ENCODE data around the gene CREB3L1.

Gene CREB3L1

GRCh38 chr11:46333394-46333947 is 56.0 kb downstream of the CREB3L1 start:
- H3K27me3 ChIP-seq (ENCODE audit: control insufficient read depth, low read length), result peaks cover 70% of the 10 kb centered on the region
- TF ChIP-seq, protein P1, sequence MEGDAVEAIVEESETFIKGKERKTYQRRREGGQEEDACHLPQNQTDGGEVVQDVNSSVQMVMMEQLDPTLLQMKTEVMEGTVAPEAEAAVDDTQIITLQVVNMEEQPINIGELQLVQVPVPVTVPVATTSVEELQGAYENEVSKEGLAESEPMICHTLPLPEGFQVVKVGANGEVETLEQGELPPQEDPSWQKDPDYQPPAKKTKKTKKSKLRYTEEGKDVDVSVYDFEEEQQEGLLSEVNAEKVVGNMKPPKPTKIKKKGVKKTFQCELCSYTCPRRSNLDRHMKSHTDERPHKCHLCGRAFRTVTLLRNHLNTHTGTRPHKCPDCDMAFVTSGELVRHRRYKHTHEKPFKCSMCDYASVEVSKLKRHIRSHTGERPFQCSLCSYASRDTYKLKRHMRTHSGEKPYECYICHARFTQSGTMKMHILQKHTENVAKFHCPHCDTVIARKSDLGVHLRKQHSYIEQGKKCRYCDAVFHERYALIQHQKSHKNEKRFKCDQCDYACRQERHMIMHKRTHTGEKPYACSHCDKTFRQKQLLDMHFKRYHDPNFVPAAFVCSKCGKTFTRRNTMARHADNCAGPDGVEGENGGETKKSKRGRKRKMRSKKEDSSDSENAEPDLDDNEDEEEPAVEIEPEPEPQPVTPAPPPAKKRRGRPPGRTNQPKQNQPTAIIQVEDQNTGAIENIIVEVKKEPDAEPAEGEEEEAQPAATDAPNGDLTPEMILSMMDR (IDR thresholded peaks at IDR 0.05; ENCODE audit: low read depth, low read length, poor library complexity, severe bottlenecking), result no peak
- TF ChIP-seq EZH2phosphoT487 (IDR thresholded peaks at IDR 0.05; ENCODE audit: borderline replicate concordance, low read length), result peak; percentile 75; the same call in 1 of the 2 replicates
- peak overlapping the region; percentile 41 for H3K4me2 ChIP-seq (ENCODE audit: low read length)

GRCh38 chr11:46334211-46334610 is 56.7 kb downstream of the CREB3L1 start:
- H3K79me2 ChIP-seq (ENCODE audit: control insufficient read depth, low read length), result no peaks in the 10 kb centered on the region
- peaks cover 13% of the 10 kb centered on the region for H3K4me1 ChIP-seq (ENCODE audit: control insufficient read depth, low read length)
- TF ChIP-seq EZH2phosphoT487 (IDR thresholded peaks at IDR 0.05; ENCODE audit: borderline replicate concordance, low read length), result no peak
- TF ChIP-seq, protein P1 (IDR thresholded peaks at IDR 0.05; ENCODE audit: low read depth, low read length, poor library complexity, severe bottlenecking), result no peak
- H3K4me3 ChIP-seq (ENCODE audit: low read length), result no peak overlapping the region
- H3K4me2 ChIP-seq (ENCODE audit: low read length), result no peak overlapping the region
- H3K9me3 ChIP-seq (ENCODE audit: control insufficient read depth, insufficient read depth, low read length), result no peaks in the 10 kb centered on the region
- no peaks in the 10 kb centered on the region; the same call in 1 of the 2 replicates for H4K20me1 ChIP-seq (ENCODE audit: control insufficient read depth, insufficient read depth, low read depth, low read length)
- no peaks in the 10 kb centered on the region for H3K9me2 ChIP-seq (replicated peaks; ENCODE audit: control insufficient read depth, low read length)
- peaks cover 73% of the 10 kb centered on the region for H3K27me3 ChIP-seq (ENCODE audit: control insufficient read depth, low read length)
- no peaks in the 10 kb centered on the region for H3F3A ChIP-seq (ENCODE audit: control insufficient read depth, insufficient read depth)
- no peak overlapping the region for H3K27ac ChIP-seq (ENCODE audit: low read depth, low read length)
- H3K36me3 ChIP-seq (ENCODE audit: control insufficient read depth, low read length), result no peaks in the 10 kb centered on the region

More at GRCh38 chr11:46333394-46333947, 56.0 kb downstream of the CREB3L1 start:
- no peaks in the 10 kb centered on the region for H3K79me2 ChIP-seq (ENCODE audit: control insufficient read depth, low read length)
- H3K36me3 ChIP-seq (ENCODE audit: control insufficient read depth, low read length), result no peaks in the 10 kb centered on the region
- no peaks in the 10 kb centered on the region for H3K9me2 ChIP-seq (replicated peaks; ENCODE audit: control insufficient read depth, low read length)
- H3K27ac ChIP-seq (ENCODE audit: low read depth, low read length), result no peak overlapping the region
- H3K4me3 ChIP-seq (ENCODE audit: low read length), result peak overlapping the region; percentile 30; the same call in 1 of the 2 replicates
- H3F3A ChIP-seq (ENCODE audit: control insufficient read depth, insufficient read depth), result no peaks in the 10 kb centered on the region
- no peaks in the 10 kb centered on the region for H3K9me3 ChIP-seq (ENCODE audit: control insufficient read depth, insufficient read depth, low read length)
- no peaks in the 10 kb centered on the region; the same call in 1 of the 2 replicates for H4K20me1 ChIP-seq (ENCODE audit: control insufficient read depth, insufficient read depth, low read depth, low read length)
- H3K4me1 ChIP-seq (ENCODE audit: control insufficient read depth, low read length), result peaks cover 13% of the 10 kb centered on the region

DNA sequence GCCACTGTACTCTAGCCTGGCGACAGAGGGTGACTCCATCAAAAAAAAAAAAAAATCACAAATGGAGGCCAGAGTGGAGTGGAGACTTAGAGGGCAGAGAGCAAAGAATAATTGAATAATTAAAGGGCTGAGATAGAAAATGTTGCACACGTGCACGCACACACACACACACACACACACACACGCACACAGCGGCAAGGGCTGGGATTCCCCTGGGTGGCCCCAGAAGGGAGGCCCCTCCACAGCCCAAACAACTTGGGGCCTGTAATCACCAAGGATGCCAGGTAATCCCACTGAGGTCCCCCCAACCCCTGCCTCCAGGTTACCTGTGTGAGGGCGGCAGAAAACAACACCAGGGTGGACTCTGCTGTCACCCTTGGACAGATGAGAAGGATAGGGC is 57.8 kb downstream of the CREB3L1 start:
- Histone ChIP-seq H3K4me3 (ENCODE audit: low read length) (no peak overlapping the region), H4K20me1 (ENCODE audit: control insufficient read depth, insufficient read depth, low read depth, low read length) (no peaks in the 10 kb centered on the region; the same call in 1 of the 2 replicates), H3K9me3 (ENCODE audit: control insufficient read depth, insufficient read depth, low read length) (no peaks in the 10 kb centered on the region), H3K4me1 (ENCODE audit: control insufficient read depth, low read length) (peaks cover 13% of the 10 kb centered on the region), H3K79me2 (ENCODE audit: control insufficient read depth, low read length) (no peaks in the 10 kb centered on the region), H3K4me2 (ENCODE audit: low read length) (no peak overlapping the region), H3K27ac (ENCODE audit: low read depth, low read length) (no peak overlapping the region), H3K9me2 (replicated peaks; ENCODE audit: control insufficient read depth, low read length) (no peaks in the 10 kb centered on the region), H3K36me3 (ENCODE audit: control insufficient read depth, low read length) (no peaks in the 10 kb centered on the region), H3K27me3 (ENCODE audit: control insufficient read depth, low read length) (peaks cover 70% of the 10 kb centered on the region), H3F3A (ENCODE audit: control insufficient read depth, insufficient read depth) (no peaks in the 10 kb centered on the region)
- TF ChIP-seq EZH2phosphoT487 (IDR thresholded peaks at IDR 0.05; ENCODE audit: borderline replicate concordance, low read length), result no peak

DNA sequence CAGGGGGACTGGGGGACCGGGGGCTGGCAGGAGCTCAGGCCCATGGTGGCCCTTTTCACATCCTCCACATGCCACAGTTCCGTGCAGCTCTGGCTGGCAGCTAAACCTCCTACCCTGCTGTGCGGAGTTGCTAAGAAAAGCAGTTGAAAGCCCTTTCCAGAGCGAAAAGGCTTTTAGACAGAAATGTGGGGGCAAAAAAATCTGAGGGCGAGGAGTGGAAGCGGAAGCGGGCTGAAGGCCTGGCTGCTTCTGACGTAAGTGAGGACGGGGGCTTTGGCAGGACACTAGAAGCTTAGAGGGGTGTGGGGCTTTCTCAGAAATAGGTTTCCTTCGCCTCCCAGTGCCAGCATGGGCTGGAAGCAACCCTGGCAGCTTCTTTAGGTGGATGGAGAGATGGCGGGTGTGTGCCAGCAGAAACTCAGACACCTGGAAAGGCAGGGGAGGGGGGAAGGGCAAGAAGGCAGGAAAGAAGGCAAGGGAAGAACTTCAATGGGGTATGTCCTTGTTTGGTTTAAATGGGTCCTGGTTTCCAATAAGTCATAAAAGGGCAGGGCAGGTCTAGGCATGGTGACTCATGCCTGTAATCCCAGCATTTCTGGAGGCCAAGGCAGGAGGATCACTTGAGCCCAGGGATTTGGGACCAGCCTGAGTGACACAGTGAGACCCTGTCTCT is 58.6 kb downstream of the CREB3L1 start:
- Histone ChIP-seq H3K36me3 (ENCODE audit: control insufficient read depth, low read length) (no peaks in the 10 kb centered on the region), H3F3A (ENCODE audit: control insufficient read depth, insufficient read depth) (no peaks in the 10 kb centered on the region), H3K9me2 (replicated peaks; ENCODE audit: control insufficient read depth, low read length) (no peaks in the 10 kb centered on the region), H3K4me1 (ENCODE audit: control insufficient read depth, low read length) (peaks cover 13% of the 10 kb centered on the region), H3K4me2 (ENCODE audit: low read length) (no peak overlapping the region), H3K9me3 (ENCODE audit: control insufficient read depth, insufficient read depth, low read length) (no peaks in the 10 kb centered on the region), H3K4me3 (ENCODE audit: low read length) (no peak overlapping the region), H3K79me2 (ENCODE audit: control insufficient read depth, low read length) (no peaks in the 10 kb centered on the region), H3K27me3 (ENCODE audit: control insufficient read depth, low read length) (peaks cover 67% of the 10 kb centered on the region), H4K20me1 (ENCODE audit: control insufficient read depth, insufficient read depth, low read depth, low read length) (no peaks in the 10 kb centered on the region; the same call in 1 of the 2 replicates), H3K27ac (ENCODE audit: low read depth, low read length) (no peak overlapping the region)
- TF ChIP-seq, protein P1 (IDR thresholded peaks at IDR 0.05; ENCODE audit: low read depth, low read length, poor library complexity, severe bottlenecking), result no peak
- TF ChIP-seq EZH2phosphoT487 (IDR thresholded peaks at IDR 0.05; ENCODE audit: borderline replicate concordance, low read length), result no peak

All from DOHH2 (cell line).